Measurements from ENCODE around the gene EGFR.

EGFR gene

GRCh38 chr7:55177589-55178261, 158.9 kb downstream of the EGFR start:
- DNase-seq, result no peak

GRCh38 chr7:55178292-55178862, 159.6 kb downstream of the EGFR start:
- no peak for DNase-seq

DNA sequence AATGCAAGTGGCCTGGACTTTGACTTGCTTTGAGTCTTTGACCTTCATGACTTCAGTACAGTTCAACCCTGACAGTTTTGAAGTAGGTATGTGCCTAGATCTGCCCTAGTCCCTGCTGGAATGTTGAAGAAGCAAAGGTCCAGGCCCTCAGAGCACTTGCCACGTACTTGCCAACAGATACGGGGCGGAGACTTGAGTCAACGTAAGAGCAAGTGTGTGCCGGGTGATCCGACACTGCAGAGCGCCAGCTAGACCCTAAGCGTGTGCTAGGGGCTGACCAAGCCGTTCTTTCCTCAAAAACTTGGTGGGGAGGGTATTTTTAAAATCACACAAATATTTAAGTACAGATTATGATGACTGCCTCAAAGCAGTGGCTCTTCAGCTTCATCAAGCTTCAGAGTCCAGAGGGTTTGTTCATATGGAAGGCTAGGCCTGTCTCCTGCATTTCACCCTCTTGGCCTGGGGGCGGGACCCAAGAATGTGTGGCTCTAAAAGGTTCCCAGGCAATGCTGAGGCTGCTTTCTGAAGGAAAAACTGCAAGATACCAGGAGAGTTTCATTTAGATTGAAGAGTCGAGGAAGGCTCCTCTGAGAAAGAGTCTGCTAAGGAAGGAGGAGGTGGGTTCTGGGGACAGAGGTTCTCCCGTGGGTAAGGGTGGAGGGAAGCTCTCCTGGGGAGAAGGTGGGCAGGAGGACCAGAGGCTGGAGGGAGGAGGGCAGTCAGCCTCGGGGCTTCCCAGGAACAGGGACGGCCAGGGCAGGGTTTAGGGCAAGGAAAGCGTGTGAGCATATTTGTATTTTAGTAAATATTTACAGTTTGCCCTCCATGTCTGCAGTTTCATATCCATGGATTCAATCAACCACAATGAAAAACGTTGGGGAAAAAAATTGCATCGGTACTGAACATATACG, 160.3 kb downstream of the EGFR start:
- DNase-seq, result no peak

- no peak for DNase-seq
These were observed 161.3 kb downstream of the EGFR start for GRCh38 chr7:55179931-55180682.

DNA sequence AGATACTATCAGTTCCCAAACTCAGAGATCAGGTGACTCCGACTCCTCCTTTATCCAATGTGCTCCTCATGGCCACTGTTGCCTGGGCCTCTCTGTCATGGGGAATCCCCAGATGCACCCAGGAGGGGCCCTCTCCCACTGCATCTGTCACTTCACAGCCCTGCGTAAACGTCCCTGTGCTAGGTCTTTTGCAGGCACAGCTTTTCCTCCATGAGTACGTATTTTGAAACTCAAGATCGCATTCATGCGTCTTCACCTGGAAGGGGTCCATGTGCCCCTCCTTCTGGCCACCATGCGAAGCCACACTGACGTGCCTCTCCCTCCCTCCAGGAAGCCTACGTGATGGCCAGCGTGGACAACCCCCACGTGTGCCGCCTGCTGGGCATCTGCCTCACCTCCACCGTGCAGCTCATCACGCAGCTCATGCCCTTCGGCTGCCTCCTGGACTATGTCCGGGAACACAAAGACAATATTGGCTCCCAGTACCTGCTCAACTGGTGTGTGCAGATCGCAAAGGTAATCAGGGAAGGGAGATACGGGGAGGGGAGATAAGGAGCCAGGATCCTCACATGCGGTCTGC, 162.2 kb downstream of the EGFR start:
- DNase-seq, result no peak

GRCh38 chr7:55181762-55182161, 162.9 kb downstream of the EGFR start:
- no peak for DNase-seq

- DNase-seq, result no peak
These were observed 165.1 kb downstream of the EGFR start for GRCh38 chr7:55183897-55184296.

DNA sequence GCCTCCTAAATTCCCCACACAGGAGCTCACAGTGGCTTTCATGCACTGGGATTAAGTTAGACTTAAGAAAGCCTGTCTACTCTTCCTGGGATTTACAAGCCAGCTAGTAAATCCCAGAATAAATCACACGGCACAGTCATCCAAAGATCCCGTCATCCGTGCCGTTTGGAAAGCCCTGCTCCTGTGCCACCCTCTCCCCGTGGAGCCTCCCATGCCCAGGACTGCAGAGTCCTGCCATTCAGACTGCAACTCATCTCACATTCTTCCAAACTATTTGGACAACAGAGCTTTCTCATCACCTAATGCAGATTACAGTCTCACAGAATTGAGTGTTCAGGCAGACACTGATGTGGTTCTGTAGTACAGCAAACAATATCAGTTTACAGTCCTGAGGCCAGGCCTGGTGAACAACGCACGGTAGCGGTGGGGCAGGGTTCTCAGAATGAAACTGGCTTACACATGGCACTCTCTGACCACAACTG, 166.5 kb downstream of the EGFR start:
- DNase-seq, result no peak

GRCh38 chr7:55185941-55186609, 167.3 kb downstream of the EGFR start:
- no peak for DNase-seq

DNA sequence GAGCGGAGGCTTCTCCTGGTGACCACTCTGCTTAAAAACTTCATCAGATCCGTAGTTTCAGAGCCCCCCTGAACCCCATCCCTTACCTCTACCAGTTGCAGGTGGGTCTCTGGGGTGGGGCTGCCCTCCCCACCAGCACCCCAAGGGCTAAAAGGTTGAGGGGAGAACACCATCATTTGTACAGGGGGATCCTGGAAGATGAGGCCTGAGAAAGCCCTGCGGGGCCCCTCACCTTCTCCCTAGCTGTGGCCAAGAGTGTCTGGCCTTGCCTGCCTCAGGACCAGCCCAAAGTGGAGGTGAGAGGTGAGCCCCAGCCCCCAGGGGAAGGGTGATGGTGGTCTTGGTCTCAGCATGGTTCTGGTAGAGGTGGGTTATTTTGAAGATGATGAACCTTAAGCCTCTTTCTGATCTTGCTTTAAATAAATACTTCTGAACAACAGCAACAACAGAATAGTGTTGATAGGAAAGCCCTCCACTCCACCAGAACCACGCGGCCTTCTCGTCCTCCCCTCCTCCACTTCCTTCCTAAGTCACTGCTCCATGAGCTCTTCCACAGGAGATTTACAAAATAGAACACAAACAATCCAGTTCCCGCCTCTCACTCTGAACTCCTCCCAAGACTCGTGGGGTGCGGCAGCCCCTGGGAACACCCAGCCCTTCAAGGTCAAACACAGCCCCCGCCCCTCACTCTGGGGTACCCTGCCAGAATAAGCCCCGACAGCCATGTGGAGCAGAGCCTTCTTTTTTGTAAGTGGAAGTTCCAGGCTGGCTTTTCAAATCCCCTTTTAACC, 169.1 kb downstream of the EGFR start:
- DNase-seq, result no peak

DNA sequence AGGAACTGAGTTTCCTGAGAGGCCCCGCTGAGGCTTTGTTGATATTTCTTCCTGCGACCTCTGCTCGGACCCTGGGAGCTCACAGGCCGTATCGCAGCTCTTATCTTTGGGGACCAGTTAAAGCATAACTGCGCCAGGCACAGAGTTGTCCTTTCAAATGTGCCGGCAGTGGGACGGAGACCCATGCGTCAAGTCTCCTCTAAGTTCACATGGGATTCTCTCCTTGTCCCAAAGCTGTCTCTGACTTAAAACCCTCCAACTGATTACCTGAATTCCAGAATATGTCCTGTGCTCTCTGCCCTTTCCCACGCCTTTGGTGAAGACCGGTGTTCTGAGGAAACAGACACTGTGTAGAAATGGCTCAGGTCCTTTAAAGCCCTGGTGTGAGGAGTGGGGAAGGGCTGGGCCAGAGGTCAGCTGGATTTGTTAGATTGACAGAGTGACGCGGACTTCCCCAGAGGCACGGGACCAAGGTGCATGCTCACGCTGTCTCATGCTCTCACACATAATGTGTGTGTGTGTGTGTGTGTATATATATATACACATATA, 169.8 kb downstream of the EGFR start:
- DNase-seq, result no peak

- no peak for DNase-seq
These were observed 170.4 kb downstream of the EGFR start for GRCh38 chr7:55189146-55189766.

DNA sequence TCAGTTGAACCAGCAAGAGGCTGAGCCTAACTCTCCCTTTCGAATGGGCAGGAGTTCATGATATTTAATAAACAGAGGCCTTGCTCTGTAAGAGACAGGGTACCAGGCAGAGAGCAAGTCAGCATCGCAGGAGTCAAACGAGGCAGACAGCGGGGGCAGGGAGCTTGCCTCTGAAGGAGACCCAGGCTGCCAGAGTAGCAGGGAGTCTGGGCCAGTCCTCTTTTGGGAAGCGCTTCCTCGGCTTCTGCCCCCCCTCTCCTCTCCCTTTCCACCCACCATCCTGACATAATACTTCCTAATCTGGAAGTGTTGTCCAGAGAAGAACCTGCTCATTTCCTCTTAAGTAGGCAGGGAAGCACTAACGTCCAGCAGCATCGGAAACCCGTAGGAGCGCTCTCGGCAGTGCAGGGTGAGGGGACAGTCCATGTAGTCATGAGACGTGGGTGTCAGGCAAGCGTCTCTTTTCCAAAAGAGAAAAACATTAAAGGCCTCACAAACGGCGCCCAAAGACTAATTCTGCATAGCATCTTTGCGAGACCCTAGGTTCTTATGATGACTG, 171.1 kb downstream of the EGFR start:
- DNase-seq, result no peak

GRCh38 chr7:55190511-55191160, 171.8 kb downstream of the EGFR start:
- DNase-seq, result no peak

DNA sequence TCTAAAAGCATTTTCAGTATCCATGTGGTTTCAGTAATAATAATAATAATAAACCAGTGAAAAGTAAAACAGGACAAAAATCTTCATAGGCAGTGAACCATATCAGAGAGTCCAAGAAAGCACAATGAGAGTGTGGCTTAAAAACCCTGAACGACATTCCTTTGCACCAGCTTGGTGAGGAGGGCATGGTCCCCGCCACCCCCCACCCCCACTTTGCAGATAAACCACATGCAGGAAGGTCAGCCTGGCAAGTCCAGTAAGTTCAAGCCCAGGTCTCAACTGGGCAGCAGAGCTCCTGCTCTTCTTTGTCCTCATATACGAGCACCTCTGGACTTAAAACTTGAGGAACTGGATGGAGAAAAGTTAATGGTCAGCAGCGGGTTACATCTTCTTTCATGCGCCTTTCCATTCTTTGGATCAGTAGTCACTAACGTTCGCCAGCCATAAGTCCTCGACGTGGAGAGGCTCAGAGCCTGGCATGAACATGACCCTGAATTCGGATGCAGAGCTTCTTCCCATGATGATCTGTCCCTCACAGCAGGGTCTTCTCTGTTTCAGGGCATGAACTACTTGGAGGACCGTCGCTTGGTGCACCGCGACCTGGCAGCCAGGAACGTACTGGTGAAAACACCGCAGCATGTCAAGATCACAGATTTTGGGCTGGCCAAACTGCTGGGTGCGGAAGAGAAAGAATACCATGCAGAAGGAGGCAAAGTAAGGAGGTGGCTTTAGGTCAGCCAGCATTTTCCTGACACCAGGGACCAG, 172.5 kb downstream of the EGFR start:
- DNase-seq, result no peak

DNA sequence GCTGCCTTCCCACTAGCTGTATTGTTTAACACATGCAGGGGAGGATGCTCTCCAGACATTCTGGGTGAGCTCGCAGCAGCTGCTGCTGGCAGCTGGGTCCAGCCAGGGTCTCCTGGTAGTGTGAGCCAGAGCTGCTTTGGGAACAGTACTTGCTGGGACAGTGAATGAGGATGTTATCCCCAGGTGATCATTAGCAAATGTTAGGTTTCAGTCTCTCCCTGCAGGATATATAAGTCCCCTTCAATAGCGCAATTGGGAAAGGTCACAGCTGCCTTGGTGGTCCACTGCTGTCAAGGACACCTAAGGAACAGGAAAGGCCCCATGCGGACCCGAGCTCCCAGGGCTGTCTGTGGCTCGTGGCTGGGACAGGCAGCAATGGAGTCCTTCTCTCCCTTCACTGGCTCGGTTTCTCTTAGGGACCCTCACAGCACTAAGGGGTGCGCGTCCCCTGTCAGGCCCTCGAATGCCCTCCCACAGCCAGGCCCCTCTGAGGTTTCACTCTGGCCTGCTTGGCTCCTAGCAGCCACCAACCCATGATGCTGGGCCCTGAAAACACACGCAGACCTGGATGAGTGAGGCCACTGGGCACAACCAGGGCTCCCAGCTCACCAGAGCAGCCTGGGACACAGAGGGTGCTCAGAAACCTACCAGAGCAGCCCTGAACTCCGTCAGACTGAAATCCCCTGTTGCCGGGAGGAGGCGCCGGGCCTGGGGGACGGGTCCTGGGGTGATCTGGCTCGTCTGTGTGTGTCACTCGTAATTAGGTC, 173.3 kb downstream of the EGFR start:
- no peak for DNase-seq

DNA sequence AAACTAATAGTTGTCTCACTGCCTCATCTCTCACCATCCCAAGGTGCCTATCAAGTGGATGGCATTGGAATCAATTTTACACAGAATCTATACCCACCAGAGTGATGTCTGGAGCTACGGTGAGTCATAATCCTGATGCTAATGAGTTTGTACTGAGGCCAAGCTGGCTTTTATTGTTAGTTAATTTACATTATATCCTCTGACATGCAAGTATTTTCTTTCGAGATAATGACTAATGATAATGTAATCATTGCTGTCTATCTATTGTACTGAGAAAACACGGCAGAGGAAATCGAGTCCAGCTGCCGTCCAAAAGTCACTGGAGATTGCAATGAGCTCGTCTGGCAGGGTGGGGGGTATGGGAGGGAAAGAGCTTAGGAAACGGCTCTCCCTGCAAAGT, 173.9 kb downstream of the EGFR start:
- no peak for DNase-seq

- DNase-seq, result no peak
These were observed 174.4 kb downstream of the EGFR start for GRCh38 chr7:55193245-55193644.
